ENCODE results near the gene C12orf42. TPM values are rescaled to one million over a fixed set of nuclear protein-coding genes. Genes with fewer than 3 reads are reported as not detected.

The C12orf42 gene
- total RNA-seq, 6 donors from 2014 or later = not detected

DNA sequence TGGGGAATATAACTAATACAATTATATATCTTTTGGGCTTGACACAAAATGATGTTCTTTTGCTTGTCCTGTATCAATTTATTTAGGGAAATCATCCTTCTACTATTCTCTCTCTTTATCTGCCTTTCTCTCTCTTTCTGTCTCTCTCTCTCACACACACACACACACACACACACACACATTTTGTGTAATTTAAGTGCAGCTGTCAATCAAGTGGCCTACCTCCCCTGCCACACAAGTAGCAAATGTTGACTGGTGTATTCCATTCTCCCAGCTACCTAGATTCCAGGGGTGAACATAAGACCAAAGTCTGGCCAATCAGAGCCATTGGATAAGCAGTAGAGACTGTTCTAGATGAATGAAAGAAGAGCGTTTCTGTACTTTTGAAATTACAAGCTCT lies 127.6 kb downstream of the C12orf42 start:
- TF ChIP-seq, protein P1, sequence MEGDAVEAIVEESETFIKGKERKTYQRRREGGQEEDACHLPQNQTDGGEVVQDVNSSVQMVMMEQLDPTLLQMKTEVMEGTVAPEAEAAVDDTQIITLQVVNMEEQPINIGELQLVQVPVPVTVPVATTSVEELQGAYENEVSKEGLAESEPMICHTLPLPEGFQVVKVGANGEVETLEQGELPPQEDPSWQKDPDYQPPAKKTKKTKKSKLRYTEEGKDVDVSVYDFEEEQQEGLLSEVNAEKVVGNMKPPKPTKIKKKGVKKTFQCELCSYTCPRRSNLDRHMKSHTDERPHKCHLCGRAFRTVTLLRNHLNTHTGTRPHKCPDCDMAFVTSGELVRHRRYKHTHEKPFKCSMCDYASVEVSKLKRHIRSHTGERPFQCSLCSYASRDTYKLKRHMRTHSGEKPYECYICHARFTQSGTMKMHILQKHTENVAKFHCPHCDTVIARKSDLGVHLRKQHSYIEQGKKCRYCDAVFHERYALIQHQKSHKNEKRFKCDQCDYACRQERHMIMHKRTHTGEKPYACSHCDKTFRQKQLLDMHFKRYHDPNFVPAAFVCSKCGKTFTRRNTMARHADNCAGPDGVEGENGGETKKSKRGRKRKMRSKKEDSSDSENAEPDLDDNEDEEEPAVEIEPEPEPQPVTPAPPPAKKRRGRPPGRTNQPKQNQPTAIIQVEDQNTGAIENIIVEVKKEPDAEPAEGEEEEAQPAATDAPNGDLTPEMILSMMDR (IDR thresholded peaks at IDR 0.05) = no peak
- TF ChIP-seq EP300 (IDR thresholded peaks at IDR 0.05) = no peak
- TF ChIP-seq POLR2A (IDR thresholded peaks at IDR 0.05) = no peak
- no peak for TF ChIP-seq POLR2AphosphoS5 (IDR thresholded peaks at IDR 0.05)
- H3K9me3 ChIP-seq = no peaks in the 10 kb centered on the region
- DNase-seq = no peak
- no peak overlapping the region for H3K27ac ChIP-seq
- no peaks in the 10 kb centered on the region for H3K36me3 ChIP-seq
- WGBS, 2 donors = 97 to 100% methylated on average over 1 of the region's 1 CpG
- ATAC-seq (ENCODE audit: low FRiP score in 2 of 2) = no peak
- no peak overlapping the region for H3K4me3 ChIP-seq
- H3K27me3 ChIP-seq = no peaks in the 10 kb centered on the region
- no peaks in the 10 kb centered on the region for H3K4me1 ChIP-seq

DNA sequence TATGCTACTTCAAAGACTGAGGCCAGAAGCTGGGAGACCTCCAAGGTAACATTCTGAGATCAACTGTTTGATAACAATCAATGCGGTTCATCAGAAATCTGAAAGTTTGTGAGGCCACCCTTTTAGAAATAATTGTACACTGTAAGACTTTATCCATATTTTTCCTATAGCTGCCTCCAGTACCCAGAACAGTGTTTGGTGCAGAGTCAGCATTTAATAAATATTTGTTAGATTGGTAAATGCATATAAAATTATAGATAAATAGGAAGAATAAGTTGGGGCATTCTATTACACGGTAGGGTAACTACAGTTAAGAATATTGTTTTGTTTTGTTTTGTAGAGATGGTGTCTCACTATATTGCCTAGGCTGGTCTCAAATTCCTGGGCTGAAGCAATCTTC lies 141.4 kb downstream of the C12orf42 start:
- Histone ChIP-seq H3K9me3 (no peaks in the 10 kb centered on the region), H3K27me3 (no peaks in the 10 kb centered on the region), H3K36me3 (no peaks in the 10 kb centered on the region), H3K4me1 (no peaks in the 10 kb centered on the region), H3K4me3 (no peak overlapping the region), H3K27ac (no peak overlapping the region)
- no peak for ATAC-seq (ENCODE audit: low FRiP score in 2 of 2)
- DNase-seq = no peak
- 45 to 75% methylated on average over 2 of the region's 2 CpGs for WGBS, 2 donors
- TF ChIP-seq POLR2AphosphoS5 (IDR thresholded peaks at IDR 0.05) = no peak
- no peak for TF ChIP-seq EP300 (IDR thresholded peaks at IDR 0.05)
- TF ChIP-seq, protein P1 (IDR thresholded peaks at IDR 0.05) = no peak
- no peak for TF ChIP-seq POLR2A (IDR thresholded peaks at IDR 0.05)

DNA sequence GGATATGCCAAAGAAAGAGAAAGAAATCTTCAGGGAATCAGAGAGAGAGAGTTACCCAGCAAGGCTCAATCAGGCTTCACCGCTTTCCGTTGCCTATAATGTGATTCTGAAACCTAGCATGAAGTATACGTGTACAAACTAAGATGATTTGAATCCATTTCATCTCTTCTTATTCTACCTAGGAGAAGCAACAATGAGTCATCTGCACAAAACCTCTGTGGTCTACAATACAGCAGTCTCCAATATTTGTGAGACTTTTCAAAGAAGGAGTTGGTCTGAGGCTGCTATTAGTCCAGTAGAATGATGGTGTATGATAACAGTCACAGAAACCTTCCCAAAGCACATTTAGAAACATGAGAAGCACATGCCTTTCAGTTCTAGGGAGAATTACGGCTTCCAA lies 141.9 kb downstream of the C12orf42 start:
- 88 to 91% methylated on average over 4 of the region's 4 CpGs for WGBS, 2 donors
- no peaks in the 10 kb centered on the region for H3K9me3 ChIP-seq
- no peaks in the 10 kb centered on the region for H3K27me3 ChIP-seq
- TF ChIP-seq, protein P1 (IDR thresholded peaks at IDR 0.05) = no peak
- TF ChIP-seq POLR2AphosphoS5 (IDR thresholded peaks at IDR 0.05) = no peak
- no peak for TF ChIP-seq EP300 (IDR thresholded peaks at IDR 0.05)
- no peak for TF ChIP-seq POLR2A (IDR thresholded peaks at IDR 0.05)
- DNase-seq (no peak), ATAC-seq (ENCODE audit: low FRiP score in 2 of 2) (no peak)
- no peak overlapping the region for H3K27ac ChIP-seq
- H3K4me3 ChIP-seq = no peak overlapping the region
- no peaks in the 10 kb centered on the region for H3K4me1 ChIP-seq
- H3K36me3 ChIP-seq = no peaks in the 10 kb centered on the region

DNA sequence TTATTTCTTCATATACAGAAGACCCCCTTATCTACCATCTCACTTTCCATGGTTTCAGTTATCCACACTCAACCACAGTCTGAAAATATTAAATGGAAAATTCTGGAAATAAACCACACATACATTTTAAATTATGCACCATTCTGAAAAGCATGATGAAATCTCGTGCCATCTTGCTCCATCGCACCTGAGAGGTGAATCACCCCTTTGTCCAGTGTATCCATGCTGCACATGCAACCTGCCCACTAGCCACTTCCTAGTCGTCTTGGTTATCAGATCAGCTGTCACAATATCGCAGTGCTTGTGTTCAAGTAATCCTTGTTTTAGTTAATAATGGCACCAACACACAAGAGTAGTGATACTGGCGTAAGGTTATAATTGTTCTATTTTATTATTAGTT lies 145.7 kb downstream of the C12orf42 start:
- DNase-seq (no peak), ATAC-seq (ENCODE audit: low FRiP score in 2 of 2) (no peak)
- no peak overlapping the region for H3K4me3 ChIP-seq
- H3K4me1 ChIP-seq = no peaks in the 10 kb centered on the region
- H3K36me3 ChIP-seq = no peaks in the 10 kb centered on the region
- 89 to 90% methylated on average over 5 of the region's 5 CpGs for whole genome bisulfite sequencing, 2 donors
- no peak overlapping the region for H3K27ac ChIP-seq
- no peaks in the 10 kb centered on the region for H3K27me3 ChIP-seq
- TF ChIP-seq POLR2AphosphoS5 (IDR thresholded peaks at IDR 0.05) = no peak
- TF ChIP-seq POLR2A (IDR thresholded peaks at IDR 0.05) = no peak
- no peak for TF ChIP-seq EP300 (IDR thresholded peaks at IDR 0.05)
- TF ChIP-seq, protein P1 (IDR thresholded peaks at IDR 0.05) = no peak
- H3K9me3 ChIP-seq = no peaks in the 10 kb centered on the region

DNA sequence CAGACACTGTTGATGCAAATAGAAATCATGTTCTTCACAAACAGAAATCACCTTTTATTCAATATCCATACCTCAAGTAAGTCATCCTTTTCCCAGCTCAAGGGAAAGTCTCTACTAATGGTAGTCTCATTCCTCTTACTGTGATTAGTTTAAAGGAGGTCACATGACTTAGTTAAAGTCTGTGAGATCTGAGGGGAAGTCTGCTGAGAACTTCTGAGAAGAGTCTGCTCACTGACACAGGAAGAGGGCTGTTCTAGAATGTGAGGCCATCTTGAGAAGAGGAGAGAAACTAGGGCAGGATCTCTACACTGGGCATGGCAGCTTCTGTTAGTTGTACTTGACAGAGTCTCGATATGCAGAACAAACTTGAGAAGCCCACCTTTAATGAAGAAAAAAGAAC lies 146.8 kb downstream of the C12orf42 start:
- TF ChIP-seq POLR2AphosphoS5 (IDR thresholded peaks at IDR 0.05) (no peak), POLR2A (IDR thresholded peaks at IDR 0.05) (no peak), EP300 (IDR thresholded peaks at IDR 0.05) (no peak)
- TF ChIP-seq, protein P1 (IDR thresholded peaks at IDR 0.05) = no peak
- ATAC-seq (ENCODE audit: low FRiP score in 2 of 2) = no peak
- 71 to 83% methylated on average over 1 of the region's 1 CpG for WGBS, 2 donors
- no peaks in the 10 kb centered on the region for H3K9me3 ChIP-seq
- H3K4me3 ChIP-seq = no peak overlapping the region
- no peak overlapping the region for H3K27ac ChIP-seq
- H3K4me1 ChIP-seq = no peaks in the 10 kb centered on the region
- H3K27me3 ChIP-seq = no peaks in the 10 kb centered on the region
- no peaks in the 10 kb centered on the region for H3K36me3 ChIP-seq
- no peak for DNase-seq

All from upper lobe of left lung (tissue), 6 donors.